ENCODE measurements around the gene KRTAP13-4. TPM values are rescaled to one million over a fixed set of nuclear protein-coding genes. Genes with fewer than 3 reads are reported as not detected.

KRTAP13-4 gene
- total RNA-seq, 1 experiment from 2014 or later = not detected

GRCh38 chr21:30468900-30469714 lies 39.1 kb downstream of the KRTAP13-4 start:
- ATAC-seq (no peak), DNase-seq (ENCODE audit: low read depth, low spot score) (no peak)
- TF ChIP-seq TCF7L2 (IDR thresholded peaks at IDR 0.05; ENCODE audit: low read depth, low read length) (no peak), POLR2AphosphoS5 (IDR thresholded peaks at IDR 0.05; ENCODE audit: low read depth, low read length) (no peak), SIN3A (IDR thresholded peaks at IDR 0.05; ENCODE audit: borderline replicate concordance, insufficient read depth, low read depth, low read length) (no peak)
- TF ChIP-seq, protein P1, sequence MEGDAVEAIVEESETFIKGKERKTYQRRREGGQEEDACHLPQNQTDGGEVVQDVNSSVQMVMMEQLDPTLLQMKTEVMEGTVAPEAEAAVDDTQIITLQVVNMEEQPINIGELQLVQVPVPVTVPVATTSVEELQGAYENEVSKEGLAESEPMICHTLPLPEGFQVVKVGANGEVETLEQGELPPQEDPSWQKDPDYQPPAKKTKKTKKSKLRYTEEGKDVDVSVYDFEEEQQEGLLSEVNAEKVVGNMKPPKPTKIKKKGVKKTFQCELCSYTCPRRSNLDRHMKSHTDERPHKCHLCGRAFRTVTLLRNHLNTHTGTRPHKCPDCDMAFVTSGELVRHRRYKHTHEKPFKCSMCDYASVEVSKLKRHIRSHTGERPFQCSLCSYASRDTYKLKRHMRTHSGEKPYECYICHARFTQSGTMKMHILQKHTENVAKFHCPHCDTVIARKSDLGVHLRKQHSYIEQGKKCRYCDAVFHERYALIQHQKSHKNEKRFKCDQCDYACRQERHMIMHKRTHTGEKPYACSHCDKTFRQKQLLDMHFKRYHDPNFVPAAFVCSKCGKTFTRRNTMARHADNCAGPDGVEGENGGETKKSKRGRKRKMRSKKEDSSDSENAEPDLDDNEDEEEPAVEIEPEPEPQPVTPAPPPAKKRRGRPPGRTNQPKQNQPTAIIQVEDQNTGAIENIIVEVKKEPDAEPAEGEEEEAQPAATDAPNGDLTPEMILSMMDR (IDR thresholded peaks at IDR 0.05) = no peak
- TF ChIP-seq, protein P2, sequence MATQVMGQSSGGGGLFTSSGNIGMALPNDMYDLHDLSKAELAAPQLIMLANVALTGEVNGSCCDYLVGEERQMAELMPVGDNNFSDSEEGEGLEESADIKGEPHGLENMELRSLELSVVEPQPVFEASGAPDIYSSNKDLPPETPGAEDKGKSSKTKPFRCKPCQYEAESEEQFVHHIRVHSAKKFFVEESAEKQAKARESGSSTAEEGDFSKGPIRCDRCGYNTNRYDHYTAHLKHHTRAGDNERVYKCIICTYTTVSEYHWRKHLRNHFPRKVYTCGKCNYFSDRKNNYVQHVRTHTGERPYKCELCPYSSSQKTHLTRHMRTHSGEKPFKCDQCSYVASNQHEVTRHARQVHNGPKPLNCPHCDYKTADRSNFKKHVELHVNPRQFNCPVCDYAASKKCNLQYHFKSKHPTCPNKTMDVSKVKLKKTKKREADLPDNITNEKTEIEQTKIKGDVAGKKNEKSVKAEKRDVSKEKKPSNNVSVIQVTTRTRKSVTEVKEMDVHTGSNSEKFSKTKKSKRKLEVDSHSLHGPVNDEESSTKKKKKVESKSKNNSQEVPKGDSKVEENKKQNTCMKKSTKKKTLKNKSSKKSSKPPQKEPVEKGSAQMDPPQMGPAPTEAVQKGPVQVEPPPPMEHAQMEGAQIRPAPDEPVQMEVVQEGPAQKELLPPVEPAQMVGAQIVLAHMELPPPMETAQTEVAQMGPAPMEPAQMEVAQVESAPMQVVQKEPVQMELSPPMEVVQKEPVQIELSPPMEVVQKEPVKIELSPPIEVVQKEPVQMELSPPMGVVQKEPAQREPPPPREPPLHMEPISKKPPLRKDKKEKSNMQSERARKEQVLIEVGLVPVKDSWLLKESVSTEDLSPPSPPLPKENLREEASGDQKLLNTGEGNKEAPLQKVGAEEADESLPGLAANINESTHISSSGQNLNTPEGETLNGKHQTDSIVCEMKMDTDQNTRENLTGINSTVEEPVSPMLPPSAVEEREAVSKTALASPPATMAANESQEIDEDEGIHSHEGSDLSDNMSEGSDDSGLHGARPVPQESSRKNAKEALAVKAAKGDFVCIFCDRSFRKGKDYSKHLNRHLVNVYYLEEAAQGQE (IDR thresholded peaks at IDR 0.05; ENCODE audit: insufficient read depth in 1 of 2, low read depth in 2 of 2, low read length in 1 of 2) = no peak
- ChIA-PET POLR2A (no interaction called here), CTCF (no interaction called here)
- no peaks in the 10 kb centered on the region for H3K4me1 ChIP-seq (ENCODE audit: control insufficient read depth, insufficient read depth, low read length)
- H3K4me3 ChIP-seq (ENCODE audit: low read depth in 2 of 2, low read length in 2 of 2) = no peak overlapping the region
- in situ Hi-C loops (cut with HindIII; ENCODE audit: low pct_unique_long_range_greater_than_20kb, low sequenced_read_pairs) = no loop called here
- intact Hi-C loops (cut with micrococcal nuclease; ENCODE audit: unreplicated experiment) = no loop called here
- no peaks in the 10 kb centered on the region for H3K9me3 ChIP-seq (ENCODE audit: control insufficient read depth, insufficient read depth, low read depth, low read length)
- H3K36me3 ChIP-seq (ENCODE audit: control insufficient read depth, insufficient read depth, low read length) = no peaks in the 10 kb centered on the region
- no peaks in the 10 kb centered on the region for H3K27me3 ChIP-seq (ENCODE audit: control insufficient read depth, insufficient read depth, low read length)
- no peak overlapping the region for H3K27ac ChIP-seq (ENCODE audit: low read length)
- no TSS peak for BruUV-seq (replicated peaks)

DNA sequence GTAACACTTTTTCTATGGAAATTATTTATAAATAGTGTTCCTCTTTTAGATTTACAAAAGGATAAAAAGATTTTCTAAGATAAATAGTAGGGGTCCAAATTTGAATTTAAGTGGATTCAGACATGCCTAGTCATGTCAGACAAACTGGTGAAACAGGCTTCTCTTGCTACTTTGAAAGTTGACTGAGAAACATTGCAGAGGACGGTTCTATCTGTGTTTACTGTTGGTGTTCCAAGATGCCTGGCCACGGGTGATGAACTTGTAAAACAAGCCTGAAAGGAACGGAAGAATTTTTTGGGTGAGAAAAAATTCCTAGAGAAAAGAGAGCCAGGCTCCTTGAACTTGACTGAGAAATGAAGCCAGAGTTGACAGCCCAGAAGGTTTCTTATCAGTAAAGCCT lies 48.0 kb downstream of the KRTAP13-4 start:
- in situ Hi-C loops (cut with HindIII; ENCODE audit: low pct_unique_long_range_greater_than_20kb, low sequenced_read_pairs) (no loop called here), intact Hi-C loops (cut with micrococcal nuclease; ENCODE audit: unreplicated experiment) (no loop called here)
- Histone ChIP-seq H3K9me3 (ENCODE audit: control insufficient read depth, insufficient read depth, low read depth, low read length) (no peaks in the 10 kb centered on the region), H3K4me1 (ENCODE audit: control insufficient read depth, insufficient read depth, low read length) (no peaks in the 10 kb centered on the region), H3K27me3 (ENCODE audit: control insufficient read depth, insufficient read depth, low read length) (no peaks in the 10 kb centered on the region), H3K27ac (ENCODE audit: low read length) (no peak overlapping the region), H3K4me3 (ENCODE audit: low read depth in 2 of 2, low read length in 2 of 2) (no peak overlapping the region), H3K36me3 (ENCODE audit: control insufficient read depth, insufficient read depth, low read length) (no peaks in the 10 kb centered on the region)
- ChIA-PET CTCF (no interaction called here), POLR2A (no interaction called here)
- BruUV-seq (replicated peaks) = no TSS peak
- DNase-seq (ENCODE audit: low read depth, low spot score) = no peak
- TF ChIP-seq SIN3A (IDR thresholded peaks at IDR 0.05; ENCODE audit: borderline replicate concordance, insufficient read depth, low read depth, low read length) (no peak), TCF7L2 (IDR thresholded peaks at IDR 0.05; ENCODE audit: low read depth, low read length) (no peak), POLR2AphosphoS5 (IDR thresholded peaks at IDR 0.05; ENCODE audit: low read depth, low read length) (no peak)
- TF ChIP-seq, protein P2 (IDR thresholded peaks at IDR 0.05; ENCODE audit: insufficient read depth in 1 of 2, low read depth in 2 of 2, low read length in 1 of 2) = no peak
- TF ChIP-seq, protein P1 (IDR thresholded peaks at IDR 0.05) = no peak
- ATAC-seq = no peak
